ENCODE results near the gene CEBPE.
"Not testable (repeated sequence)": the region's sequence is repeated elsewhere in the genome, so short reads cannot be mapped to it uniquely, and the experiment has no call there.

Gene CEBPE

GRCh38 chr14:23120541-23121251 lies 1.6 kb upstream of the CEBPE start:
- peak; percentile 75 to 96 for DNase-seq

GRCh38 chr14:23119363-23120327 lies 590 bp upstream of the CEBPE start:
- DNase-seq = peak; percentile 35 to 38

GRCh38 chr14:23117371-23118020 lies 1.6 kb downstream of the CEBPE start:
- no peak for DNase-seq

- no peak for DNase-seq
Observed at GRCh38 chr14:23115918-23116317, 3.1 kb downstream of the CEBPE start.

- DNase-seq = peak; percentile 53 to 77
Observed at GRCh38 chr14:23115039-23115731, 3.9 kb downstream of the CEBPE start.

- no peak for DNase-seq
Observed at GRCh38 chr14:23114669-23115038, 4.4 kb downstream of the CEBPE start.

- DNase-seq = no peak
Observed at GRCh38 chr14:23114120-23114458, 5.0 kb downstream of the CEBPE start.

- no peak for DNase-seq
Observed at GRCh38 chr14:23113431-23114119, 5.5 kb downstream of the CEBPE start.

- DNase-seq = peak in 1 of 2 donors; percentile 22
Observed at GRCh38 chr14:23112359-23113178, 6.5 kb downstream of the CEBPE start.

GRCh38 chr14:23110579-23111365 lies 8.3 kb downstream of the CEBPE start:
- no peak for DNase-seq

GRCh38 chr14:23109769-23110168 lies 9.3 kb downstream of the CEBPE start:
- no peak for DNase-seq

GRCh38 chr14:23108169-23108568 lies 10.9 kb downstream of the CEBPE start:
- not testable (repeated sequence) for DNase-seq

GRCh38 chr14:23107620-23108019 lies 11.4 kb downstream of the CEBPE start:
- not testable (repeated sequence) for DNase-seq

GRCh38 chr14:23106747-23107045 lies 12.4 kb downstream of the CEBPE start:
- DNase-seq = no peak

- DNase-seq = no peak
Observed at GRCh38 chr14:23105348-23105824, 13.7 kb downstream of the CEBPE start.

- no peak for DNase-seq
Observed at GRCh38 chr14:23104591-23105347, 14.3 kb downstream of the CEBPE start, which contains the start of gene CIROP. Gene CIROP, minus strand, starts transcription at chr14:23104989. Its CDS starts 69 bp downstream, at chr14:23104920.

- DNase-seq = no peak
Observed at GRCh38 chr14:23104070-23104590, 14.9 kb downstream of the CEBPE start.

- no peak for DNase-seq
Observed at GRCh38 chr14:23103581-23103980, 15.5 kb downstream of the CEBPE start.

GRCh38 chr14:23102801-23103200 lies 16.3 kb downstream of the CEBPE start:
- DNase-seq = no peak

Measured in inflammatory macrophage treated with lipopolysaccharide for 1 hour (primary cell).